ENCODE results near the gene NBDY. TPM values are rescaled to one million over a fixed set of nuclear protein-coding genes. Genes with fewer than 3 reads are reported as not detected.
"Not testable (repeated sequence)": the region's sequence is repeated elsewhere in the genome, so short reads cannot be mapped to it uniquely, and the experiment has no call there.

The NBDY gene
- total RNA-seq, 1 donor = 11.9 TPM

GRCh38 chrX:56778924-56779468 lies 50.0 kb downstream of the NBDY start:
- DNase-seq (ENCODE audit: low read depth); H3K4me3 ChIP-seq (ENCODE audit: low read depth, low read length): not testable (repeated sequence)

DNA sequence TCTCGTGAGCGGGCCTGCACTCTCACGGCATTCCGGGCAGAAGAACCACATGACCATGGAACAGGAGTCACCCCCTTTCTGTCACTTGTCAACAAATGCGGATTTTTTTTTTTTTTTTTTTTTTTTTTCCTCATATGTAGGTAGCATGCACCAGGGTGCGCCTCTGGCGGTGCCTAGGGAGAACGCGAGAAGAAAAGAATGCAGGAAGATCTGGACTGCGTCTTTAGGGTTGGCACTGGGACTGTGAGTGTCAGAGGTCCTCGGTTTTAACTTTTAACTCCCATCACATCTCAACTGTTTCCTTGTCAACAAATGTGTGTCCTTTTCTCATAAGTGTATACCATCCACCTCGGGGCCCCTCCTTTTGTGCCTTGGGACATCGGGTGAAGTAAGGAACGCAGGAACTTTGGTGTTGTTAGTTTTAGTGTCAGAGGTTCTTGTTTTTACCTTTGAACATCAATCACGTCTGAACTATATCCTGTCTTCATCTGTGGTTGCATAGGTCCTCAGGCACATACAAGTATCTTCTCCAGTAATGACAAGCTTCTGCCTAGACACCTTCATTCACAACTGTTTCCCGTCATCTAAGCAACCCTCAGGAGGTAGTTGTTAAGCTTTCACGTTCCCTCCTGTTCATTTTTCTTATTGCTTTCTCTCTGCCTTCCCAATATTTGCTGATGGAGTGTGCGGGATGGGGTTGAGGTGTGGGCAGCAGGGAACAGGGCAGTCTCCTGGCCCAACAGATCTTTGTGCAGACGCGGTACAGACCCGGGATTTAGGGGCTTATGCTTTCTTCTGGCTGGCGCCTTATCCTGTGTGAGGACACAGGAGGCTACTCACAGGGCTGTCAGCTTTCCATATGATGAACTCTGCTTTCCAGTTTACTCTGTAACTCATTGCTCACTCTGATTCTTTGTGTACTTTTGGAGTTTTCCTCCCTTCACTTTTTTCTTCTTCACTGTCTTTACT lies 51.9 kb downstream of the NBDY start:
- H3K4me3 ChIP-seq (ENCODE audit: low read depth, low read length); DNase-seq (ENCODE audit: low read depth): not testable (repeated sequence)

DNA sequence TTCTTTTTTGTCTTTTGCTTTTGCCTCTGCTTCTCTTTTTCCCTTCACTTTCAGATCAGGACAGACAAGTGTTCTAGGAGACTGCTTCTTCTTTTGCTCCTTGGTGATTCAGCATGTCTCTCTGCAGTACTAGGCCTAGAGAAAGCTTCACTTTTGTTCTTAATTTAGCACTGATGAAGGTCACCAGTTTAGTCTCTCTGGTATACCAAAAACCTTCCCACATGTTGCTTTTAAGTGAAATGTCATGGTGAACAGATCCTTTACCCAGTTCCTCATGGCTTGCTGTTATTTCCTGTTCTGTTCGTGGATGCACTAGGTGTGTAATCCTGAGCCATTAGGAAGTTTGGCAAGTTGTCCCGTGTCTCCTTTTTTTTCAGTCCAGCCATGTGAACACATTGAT lies 53.3 kb downstream of the NBDY start:
- TF ChIP-seq, protein P1, sequence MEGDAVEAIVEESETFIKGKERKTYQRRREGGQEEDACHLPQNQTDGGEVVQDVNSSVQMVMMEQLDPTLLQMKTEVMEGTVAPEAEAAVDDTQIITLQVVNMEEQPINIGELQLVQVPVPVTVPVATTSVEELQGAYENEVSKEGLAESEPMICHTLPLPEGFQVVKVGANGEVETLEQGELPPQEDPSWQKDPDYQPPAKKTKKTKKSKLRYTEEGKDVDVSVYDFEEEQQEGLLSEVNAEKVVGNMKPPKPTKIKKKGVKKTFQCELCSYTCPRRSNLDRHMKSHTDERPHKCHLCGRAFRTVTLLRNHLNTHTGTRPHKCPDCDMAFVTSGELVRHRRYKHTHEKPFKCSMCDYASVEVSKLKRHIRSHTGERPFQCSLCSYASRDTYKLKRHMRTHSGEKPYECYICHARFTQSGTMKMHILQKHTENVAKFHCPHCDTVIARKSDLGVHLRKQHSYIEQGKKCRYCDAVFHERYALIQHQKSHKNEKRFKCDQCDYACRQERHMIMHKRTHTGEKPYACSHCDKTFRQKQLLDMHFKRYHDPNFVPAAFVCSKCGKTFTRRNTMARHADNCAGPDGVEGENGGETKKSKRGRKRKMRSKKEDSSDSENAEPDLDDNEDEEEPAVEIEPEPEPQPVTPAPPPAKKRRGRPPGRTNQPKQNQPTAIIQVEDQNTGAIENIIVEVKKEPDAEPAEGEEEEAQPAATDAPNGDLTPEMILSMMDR (IDR thresholded peaks at IDR 0.05; ENCODE audit: insufficient read depth, low read length) = no peak
- no peak for DNase-seq (ENCODE audit: low read depth)
- H3K4me3 ChIP-seq (ENCODE audit: low read depth, low read length) = no peak overlapping the region

- H3K4me3 ChIP-seq (ENCODE audit: low read depth, low read length) = no peak overlapping the region
- no peak for DNase-seq (ENCODE audit: low read depth)
- TF ChIP-seq, protein P1 (IDR thresholded peaks at IDR 0.05; ENCODE audit: insufficient read depth, low read length) = no peak
Observed at GRCh38 chrX:56782791-56783449, 53.9 kb downstream of the NBDY start.

- DNase-seq (ENCODE audit: low read depth) = peak; percentile 89
- peak overlapping the region; percentile 53 for H3K4me3 ChIP-seq (ENCODE audit: low read depth, low read length)
- TF ChIP-seq, protein P1 (IDR thresholded peaks at IDR 0.05; ENCODE audit: insufficient read depth, low read length) = peak; percentile 41
Observed at GRCh38 chrX:56783450-56783831, 54.4 kb downstream of the NBDY start.

GRCh38 chrX:56783996-56784620 lies 55.1 kb downstream of the NBDY start:
- no peak for DNase-seq (ENCODE audit: low read depth)
- TF ChIP-seq, protein P1 (IDR thresholded peaks at IDR 0.05; ENCODE audit: insufficient read depth, low read length) = no peak
- H3K4me3 ChIP-seq (ENCODE audit: low read depth, low read length) = no peak overlapping the region

GRCh38 chrX:56784666-56785065 lies 55.6 kb downstream of the NBDY start:
- no peak for DNase-seq (ENCODE audit: low read depth)
- TF ChIP-seq, protein P1 (IDR thresholded peaks at IDR 0.05; ENCODE audit: insufficient read depth, low read length) = no peak
- no peak overlapping the region for H3K4me3 ChIP-seq (ENCODE audit: low read depth, low read length)

Measured in fibroblast of the aortic adventitia (primary cell).